Body of pancreas (tissue), 4 donors: Measurements from ENCODE around the gene PRAMEF5.
"Not testable (repeated sequence)": the region's sequence is repeated elsewhere in the genome, so short reads cannot be mapped to it uniquely, and the experiment has no call there.

ENCODE experiments used
- POLR2A ChIP-seq, 3 donors: fragments of 450-650 bp; IDR thresholded peaks; one replicate each; pipeline ENCODE4 v1.6.1; 2016; ENCODE audit warnings: antibody characterized with exemption in 3 of 3, mild to moderate bottlenecking in 2 of 3
- TF ChIP-seq, protein P1 (sequence below), 7 experiments: fragments of 450-650 bp in 4 of 7; fragments of 200-600 bp in 3 of 7; sonication (generic) in 3 of 7; IDR thresholded peaks; one replicate each; pipeline ENCODE4 v1.5.1; 2016 to 2019; ENCODE audit warnings: antibody characterized with exemption in 7 of 7

DNA sequence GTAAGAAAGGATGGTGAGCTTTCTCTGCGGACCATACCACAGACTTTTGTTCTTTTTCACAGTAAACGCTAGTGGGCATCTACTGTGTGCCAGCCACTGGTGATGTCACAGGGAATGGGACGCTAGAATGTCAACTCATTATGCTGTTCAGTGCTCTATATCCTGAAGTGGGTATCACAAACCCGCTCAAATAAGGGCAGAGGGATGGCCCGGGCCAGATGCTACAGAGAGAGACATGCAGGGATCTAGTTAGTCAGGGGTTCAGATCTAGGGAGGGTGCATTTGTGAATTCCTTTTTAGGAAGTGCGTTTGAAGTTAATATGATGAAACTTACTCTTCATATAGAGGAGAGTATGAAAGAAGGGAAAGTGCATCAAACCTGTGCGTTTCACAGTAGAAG, 6.9 kb upstream of the PRAMEF5 start:
- TF ChIP-seq, protein P1, sequence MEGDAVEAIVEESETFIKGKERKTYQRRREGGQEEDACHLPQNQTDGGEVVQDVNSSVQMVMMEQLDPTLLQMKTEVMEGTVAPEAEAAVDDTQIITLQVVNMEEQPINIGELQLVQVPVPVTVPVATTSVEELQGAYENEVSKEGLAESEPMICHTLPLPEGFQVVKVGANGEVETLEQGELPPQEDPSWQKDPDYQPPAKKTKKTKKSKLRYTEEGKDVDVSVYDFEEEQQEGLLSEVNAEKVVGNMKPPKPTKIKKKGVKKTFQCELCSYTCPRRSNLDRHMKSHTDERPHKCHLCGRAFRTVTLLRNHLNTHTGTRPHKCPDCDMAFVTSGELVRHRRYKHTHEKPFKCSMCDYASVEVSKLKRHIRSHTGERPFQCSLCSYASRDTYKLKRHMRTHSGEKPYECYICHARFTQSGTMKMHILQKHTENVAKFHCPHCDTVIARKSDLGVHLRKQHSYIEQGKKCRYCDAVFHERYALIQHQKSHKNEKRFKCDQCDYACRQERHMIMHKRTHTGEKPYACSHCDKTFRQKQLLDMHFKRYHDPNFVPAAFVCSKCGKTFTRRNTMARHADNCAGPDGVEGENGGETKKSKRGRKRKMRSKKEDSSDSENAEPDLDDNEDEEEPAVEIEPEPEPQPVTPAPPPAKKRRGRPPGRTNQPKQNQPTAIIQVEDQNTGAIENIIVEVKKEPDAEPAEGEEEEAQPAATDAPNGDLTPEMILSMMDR (IDR thresholded peaks at IDR 0.05): not testable (repeated sequence)
- not testable (repeated sequence) for TF ChIP-seq POLR2A (IDR thresholded peaks at IDR 0.05)
